ENCODE results near the gene CFL2.

Gene CFL2

DNA sequence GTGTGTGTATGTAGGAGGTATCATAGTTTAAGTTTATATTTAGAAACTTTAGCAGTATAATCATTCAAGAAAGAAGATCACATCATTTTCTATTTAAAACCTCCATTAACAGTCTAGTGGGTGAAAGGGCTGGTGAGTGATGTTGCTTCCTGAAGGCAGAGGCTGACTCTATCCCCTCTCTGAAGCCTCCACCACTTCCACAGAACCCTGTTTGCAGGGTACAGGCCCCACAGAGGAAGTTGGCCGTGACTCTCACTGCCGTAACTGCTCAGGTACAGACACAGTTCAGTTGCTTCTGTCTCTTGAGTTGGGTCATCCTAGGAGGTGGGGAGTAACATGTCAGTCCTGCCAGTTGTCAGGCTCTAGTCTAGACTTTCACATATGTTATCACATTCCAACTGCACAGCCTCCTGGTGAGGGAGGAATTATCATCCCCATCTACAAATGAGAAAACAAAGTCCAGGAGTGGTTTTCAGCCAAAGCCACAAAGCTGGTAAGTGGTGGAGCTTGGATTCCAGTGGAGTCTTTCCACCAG lies 31.5 kb downstream of the CFL2 start:
- no peak for TF ChIP-seq EZH2phosphoT487 (IDR thresholded peaks at IDR 0.05; ENCODE audit: borderline replicate concordance)
- TF ChIP-seq, protein P1, sequence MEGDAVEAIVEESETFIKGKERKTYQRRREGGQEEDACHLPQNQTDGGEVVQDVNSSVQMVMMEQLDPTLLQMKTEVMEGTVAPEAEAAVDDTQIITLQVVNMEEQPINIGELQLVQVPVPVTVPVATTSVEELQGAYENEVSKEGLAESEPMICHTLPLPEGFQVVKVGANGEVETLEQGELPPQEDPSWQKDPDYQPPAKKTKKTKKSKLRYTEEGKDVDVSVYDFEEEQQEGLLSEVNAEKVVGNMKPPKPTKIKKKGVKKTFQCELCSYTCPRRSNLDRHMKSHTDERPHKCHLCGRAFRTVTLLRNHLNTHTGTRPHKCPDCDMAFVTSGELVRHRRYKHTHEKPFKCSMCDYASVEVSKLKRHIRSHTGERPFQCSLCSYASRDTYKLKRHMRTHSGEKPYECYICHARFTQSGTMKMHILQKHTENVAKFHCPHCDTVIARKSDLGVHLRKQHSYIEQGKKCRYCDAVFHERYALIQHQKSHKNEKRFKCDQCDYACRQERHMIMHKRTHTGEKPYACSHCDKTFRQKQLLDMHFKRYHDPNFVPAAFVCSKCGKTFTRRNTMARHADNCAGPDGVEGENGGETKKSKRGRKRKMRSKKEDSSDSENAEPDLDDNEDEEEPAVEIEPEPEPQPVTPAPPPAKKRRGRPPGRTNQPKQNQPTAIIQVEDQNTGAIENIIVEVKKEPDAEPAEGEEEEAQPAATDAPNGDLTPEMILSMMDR (conservative IDR thresholded peaks at IDR 0.05; ENCODE audit: low read length) = no peak

DNA sequence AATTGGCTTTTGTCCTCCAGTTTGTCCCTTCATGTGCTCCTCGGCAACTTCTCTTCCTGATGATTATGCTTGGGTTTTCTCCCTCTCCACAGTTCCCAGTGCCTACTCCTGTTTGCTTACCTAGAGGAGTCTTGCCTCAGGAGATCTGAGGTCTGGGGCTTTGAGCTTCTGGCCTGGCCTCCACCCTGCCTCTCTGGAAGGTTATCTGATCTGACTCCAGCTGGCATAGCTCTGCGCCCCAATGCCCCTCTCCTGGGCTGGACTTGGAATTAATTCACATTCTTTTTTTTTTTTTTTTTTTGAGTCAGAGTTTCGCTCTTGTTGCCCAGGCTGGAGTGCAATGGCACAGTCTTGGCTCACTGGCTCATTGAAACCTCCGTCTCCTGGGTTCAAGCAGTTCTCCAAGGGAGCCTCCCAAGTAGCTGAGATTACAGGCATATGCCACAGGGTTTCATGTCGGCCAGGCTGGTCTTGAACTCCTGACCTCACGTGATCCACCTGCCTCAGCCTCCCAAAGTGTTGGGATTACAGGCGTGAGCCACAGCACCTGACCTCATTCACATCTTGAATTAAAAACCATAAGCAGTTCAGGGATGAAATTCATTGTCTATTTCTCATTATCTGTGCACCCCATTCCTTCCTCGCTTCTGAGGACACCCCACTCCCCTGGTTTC lies 33.5 kb downstream of the CFL2 start:
- Histone ChIP-seq H3K4me1 (ENCODE audit: insufficient read depth, low read length, poor library complexity, severe bottlenecking) (peaks cover 3% of the 10 kb centered on the region), H3K27me3 (ENCODE audit: insufficient read depth, low read length, poor library complexity, severe bottlenecking) (no peaks in the 10 kb centered on the region), H3K4me2 (ENCODE audit: low read depth, low read length, poor library complexity, severe bottlenecking) (no peak overlapping the region), H2AFZ (ENCODE audit: low read length) (no peak overlapping the region), H3K9me3 (ENCODE audit: insufficient read depth, low read depth, low read length) (no peaks in the 10 kb centered on the region), H3K36me3 (ENCODE audit: insufficient read depth, low read length) (no peaks in the 10 kb centered on the region), H3K79me2 (ENCODE audit: insufficient read depth, low read length) (no peaks in the 10 kb centered on the region), H3K9me2 (replicated peaks; ENCODE audit: low read depth, low read length) (no peaks in the 10 kb centered on the region), H3F3A (ENCODE audit: low read depth) (no peaks in the 10 kb centered on the region), H3K4me3 (ENCODE audit: low read length, poor library complexity, severe bottlenecking) (no peak overlapping the region), H3K9ac (ENCODE audit: low read depth, low read length, poor library complexity, severe bottlenecking) (no peak overlapping the region), H4K20me1 (ENCODE audit: insufficient read depth, low read length, poor library complexity, severe bottlenecking) (no peaks in the 10 kb centered on the region)
- TF ChIP-seq EZH2phosphoT487 (IDR thresholded peaks at IDR 0.05; ENCODE audit: borderline replicate concordance) = no peak
- TF ChIP-seq, protein P1 (conservative IDR thresholded peaks at IDR 0.05; ENCODE audit: low read length) = no peak

More for the DNA sequence above, 31.5 kb downstream of the CFL2 start:
- H3K9ac ChIP-seq (ENCODE audit: low read depth, low read length, poor library complexity, severe bottlenecking) = no peak overlapping the region
- H3K36me3 ChIP-seq (ENCODE audit: insufficient read depth, low read length) = no peaks in the 10 kb centered on the region
- H3K9me2 ChIP-seq (replicated peaks; ENCODE audit: low read depth, low read length) = no peaks in the 10 kb centered on the region
- no peak overlapping the region for H3K4me2 ChIP-seq (ENCODE audit: low read depth, low read length, poor library complexity, severe bottlenecking)
- H3K4me3 ChIP-seq (ENCODE audit: low read length, poor library complexity, severe bottlenecking) = no peak overlapping the region
- no peaks in the 10 kb centered on the region for H3F3A ChIP-seq (ENCODE audit: low read depth)
- no peaks in the 10 kb centered on the region for H3K9me3 ChIP-seq (ENCODE audit: insufficient read depth, low read depth, low read length)
- no peaks in the 10 kb centered on the region for H4K20me1 ChIP-seq (ENCODE audit: insufficient read depth, low read length, poor library complexity, severe bottlenecking)
- H2AFZ ChIP-seq (ENCODE audit: low read length) = peak overlapping the region; percentile 23
- no peaks in the 10 kb centered on the region for H3K79me2 ChIP-seq (ENCODE audit: insufficient read depth, low read length)
- H3K4me1 ChIP-seq (ENCODE audit: insufficient read depth, low read length, poor library complexity, severe bottlenecking) = peaks cover 3% of the 10 kb centered on the region
- no peaks in the 10 kb centered on the region for H3K27me3 ChIP-seq (ENCODE audit: insufficient read depth, low read length, poor library complexity, severe bottlenecking)

DNA sequence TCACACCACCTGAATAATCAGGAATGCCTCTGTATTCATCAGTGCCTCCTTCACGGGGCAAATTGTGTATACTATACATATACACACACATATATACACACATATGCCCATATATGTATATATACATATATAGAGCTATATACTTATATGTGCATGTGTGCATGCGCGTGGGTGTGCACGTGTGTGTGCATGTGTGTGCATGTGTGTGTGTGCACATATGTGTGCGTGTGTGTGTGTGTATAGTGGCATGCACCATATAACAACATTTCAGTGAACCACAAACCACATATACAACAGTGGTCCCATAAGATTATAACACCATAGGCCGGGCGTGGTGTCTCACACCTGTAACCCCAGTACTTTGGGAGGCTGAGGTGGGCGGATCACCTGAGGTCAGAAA lies 35.7 kb downstream of the CFL2 start:
- Histone ChIP-seq H3F3A (ENCODE audit: low read depth) (no peaks in the 10 kb centered on the region), H3K9ac (ENCODE audit: low read depth, low read length, poor library complexity, severe bottlenecking) (no peak overlapping the region), H3K36me3 (ENCODE audit: insufficient read depth, low read length) (no peaks in the 10 kb centered on the region), H2AFZ (ENCODE audit: low read length) (no peak overlapping the region), H3K4me3 (ENCODE audit: low read length, poor library complexity, severe bottlenecking) (no peak overlapping the region), H3K9me3 (ENCODE audit: insufficient read depth, low read depth, low read length) (no peaks in the 10 kb centered on the region), H3K79me2 (ENCODE audit: insufficient read depth, low read length) (no peaks in the 10 kb centered on the region), H3K4me2 (ENCODE audit: low read depth, low read length, poor library complexity, severe bottlenecking) (no peak overlapping the region), H3K4me1 (ENCODE audit: insufficient read depth, low read length, poor library complexity, severe bottlenecking) (peaks cover 3% of the 10 kb centered on the region), H3K27me3 (ENCODE audit: insufficient read depth, low read length, poor library complexity, severe bottlenecking) (no peaks in the 10 kb centered on the region), H4K20me1 (ENCODE audit: insufficient read depth, low read length, poor library complexity, severe bottlenecking) (no peaks in the 10 kb centered on the region), H3K9me2 (replicated peaks; ENCODE audit: low read depth, low read length) (no peaks in the 10 kb centered on the region)
- TF ChIP-seq, protein P1 (conservative IDR thresholded peaks at IDR 0.05; ENCODE audit: low read length) = no peak
- no peak for TF ChIP-seq EZH2phosphoT487 (IDR thresholded peaks at IDR 0.05; ENCODE audit: borderline replicate concordance)
